Ishikawa (cell line): ENCODE data around the gene BTNL2.

ENCODE experiments used
- CEBPB ChIP-seq: IDR thresholded peaks from 2 replicates; pipeline ENCODE4 v1.6.1; 2012
- CREB1 ChIP-seq: IDR thresholded peaks from 2 replicates; pipeline ENCODE4 v1.6.1; 2012; ENCODE audit warnings: low read depth
- EGR1 ChIP-seq: IDR thresholded peaks from 2 replicates; pipeline ENCODE4 v1.6.1; 2012
- EP300 ChIP-seq: IDR thresholded peaks from 2 replicates; pipeline ENCODE4 v1.6.1; 2012; ENCODE audit warnings: borderline replicate concordance
- FOXM1 ChIP-seq: IDR thresholded peaks from 2 replicates; pipeline ENCODE4 v1.6.1; 2012; ENCODE audit warnings: low read depth, borderline replicate concordance
- NFIC ChIP-seq: IDR thresholded peaks from 2 replicates; pipeline ENCODE4 v1.6.1; 2012
- RAD21 ChIP-seq: IDR thresholded peaks from 2 replicates; pipeline ENCODE4 v1.6.1; 2012; ENCODE audit warnings: low read depth
- TAF1 ChIP-seq: IDR thresholded peaks from 2 replicates; pipeline ENCODE4 v1.6.1; 2012; ENCODE audit warnings: low read depth, mild to moderate bottlenecking
- TCF12 ChIP-seq: IDR thresholded peaks from 2 replicates; pipeline ENCODE4 v1.6.1; 2012; ENCODE audit warnings: low read depth
- TEAD4 ChIP-seq: IDR thresholded peaks from 2 replicates; pipeline ENCODE4 v1.6.1; 2012
- YY1 ChIP-seq: IDR thresholded peaks from 2 replicates; pipeline ENCODE4 v1.6.1; 2012; ENCODE audit warnings: low read depth
- ZBTB7A ChIP-seq: IDR thresholded peaks from 2 replicates; pipeline ENCODE4 v1.6.1; 2012; ENCODE audit warnings: low read depth
- TF ChIP-seq, protein P1 (sequence below): IDR thresholded peaks from 2 replicates; pipeline ENCODE4 v1.6.1; 2012; ENCODE audit warnings: low read depth, mild to moderate bottlenecking
- TF ChIP-seq, protein P2 (sequence below): IDR thresholded peaks from 2 replicates; pipeline ENCODE4 v1.6.1; 2012
- TF ChIP-seq, protein P3 (sequence below): IDR thresholded peaks from 2 replicates; pipeline ENCODE4 v1.6.1; 2012

Gene BTNL2, protein sequence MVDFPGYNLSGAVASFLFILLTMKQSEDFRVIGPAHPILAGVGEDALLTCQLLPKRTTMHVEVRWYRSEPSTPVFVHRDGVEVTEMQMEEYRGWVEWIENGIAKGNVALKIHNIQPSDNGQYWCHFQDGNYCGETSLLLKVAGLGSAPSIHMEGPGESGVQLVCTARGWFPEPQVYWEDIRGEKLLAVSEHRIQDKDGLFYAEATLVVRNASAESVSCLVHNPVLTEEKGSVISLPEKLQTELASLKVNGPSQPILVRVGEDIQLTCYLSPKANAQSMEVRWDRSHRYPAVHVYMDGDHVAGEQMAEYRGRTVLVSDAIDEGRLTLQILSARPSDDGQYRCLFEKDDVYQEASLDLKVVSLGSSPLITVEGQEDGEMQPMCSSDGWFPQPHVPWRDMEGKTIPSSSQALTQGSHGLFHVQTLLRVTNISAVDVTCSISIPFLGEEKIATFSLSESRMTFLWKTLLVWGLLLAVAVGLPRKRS

DNA sequence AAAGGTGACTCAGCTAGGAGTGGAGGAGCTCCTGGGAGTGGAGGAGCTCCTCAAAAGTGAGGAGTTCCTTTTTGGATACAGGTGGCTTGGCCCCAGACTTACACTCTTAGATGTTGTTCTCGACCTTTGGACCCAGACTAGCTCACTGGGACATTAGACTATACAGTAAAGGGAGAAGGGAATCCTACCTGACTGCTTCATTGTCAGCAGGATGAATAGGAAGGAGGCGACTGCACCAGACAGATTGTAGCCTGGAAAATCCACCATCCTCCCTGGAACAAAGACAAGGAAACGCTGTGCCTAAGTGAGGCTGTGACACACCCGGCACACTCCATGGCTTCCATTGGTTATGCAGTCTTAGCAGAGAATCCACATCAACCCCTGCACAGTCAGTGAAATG is at the start of gene BTNL2:
TSS of gene BTNL2 (minus strand) at position 325 of the 400 bp plus-strand sequence. CDS start at position 267, 58 bp downstream.
- no peak for TF ChIP-seq YY1
- TF ChIP-seq EGR1: no peak
- TF ChIP-seq CREB1: no peak
- no peak for TF ChIP-seq TEAD4
- no peak for TF ChIP-seq CEBPB
- no peak for TF ChIP-seq TCF12
- no peak for TF ChIP-seq TAF1

DNA sequence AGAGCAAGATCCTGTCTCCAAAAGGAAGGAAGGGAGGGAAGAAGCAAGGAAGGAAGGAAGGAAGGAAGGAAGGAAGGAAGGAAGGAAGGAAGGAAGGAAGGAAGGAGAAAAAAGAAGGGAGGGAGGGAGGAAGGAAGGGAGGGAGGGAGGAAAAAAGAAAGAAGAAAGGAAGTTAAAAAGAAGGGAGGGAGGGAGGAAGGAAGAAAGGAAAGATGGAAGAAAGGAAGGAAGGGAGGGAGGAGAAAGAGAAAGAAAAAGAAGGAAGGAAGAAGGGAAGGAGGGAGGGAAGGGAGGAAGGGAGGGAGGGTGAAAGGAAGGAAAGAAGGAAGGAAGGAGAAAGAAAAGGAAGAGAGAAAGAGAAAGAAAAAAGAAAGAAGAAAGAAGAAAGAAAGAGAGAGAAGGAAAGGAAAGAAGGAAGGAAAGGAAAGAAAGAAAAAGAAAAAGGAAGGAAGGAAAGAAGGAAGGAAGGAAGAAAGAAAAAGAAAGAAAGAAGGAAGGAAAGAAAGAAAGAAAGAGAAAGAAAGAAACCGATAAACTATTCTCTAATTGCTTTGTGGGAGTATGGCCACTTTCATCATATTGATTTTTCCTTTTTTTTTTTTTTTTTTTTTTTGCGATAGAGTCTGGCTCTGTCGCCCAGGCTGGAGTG is 42.2 kb upstream of the BTNL2 start:
- TF ChIP-seq, protein P1, sequence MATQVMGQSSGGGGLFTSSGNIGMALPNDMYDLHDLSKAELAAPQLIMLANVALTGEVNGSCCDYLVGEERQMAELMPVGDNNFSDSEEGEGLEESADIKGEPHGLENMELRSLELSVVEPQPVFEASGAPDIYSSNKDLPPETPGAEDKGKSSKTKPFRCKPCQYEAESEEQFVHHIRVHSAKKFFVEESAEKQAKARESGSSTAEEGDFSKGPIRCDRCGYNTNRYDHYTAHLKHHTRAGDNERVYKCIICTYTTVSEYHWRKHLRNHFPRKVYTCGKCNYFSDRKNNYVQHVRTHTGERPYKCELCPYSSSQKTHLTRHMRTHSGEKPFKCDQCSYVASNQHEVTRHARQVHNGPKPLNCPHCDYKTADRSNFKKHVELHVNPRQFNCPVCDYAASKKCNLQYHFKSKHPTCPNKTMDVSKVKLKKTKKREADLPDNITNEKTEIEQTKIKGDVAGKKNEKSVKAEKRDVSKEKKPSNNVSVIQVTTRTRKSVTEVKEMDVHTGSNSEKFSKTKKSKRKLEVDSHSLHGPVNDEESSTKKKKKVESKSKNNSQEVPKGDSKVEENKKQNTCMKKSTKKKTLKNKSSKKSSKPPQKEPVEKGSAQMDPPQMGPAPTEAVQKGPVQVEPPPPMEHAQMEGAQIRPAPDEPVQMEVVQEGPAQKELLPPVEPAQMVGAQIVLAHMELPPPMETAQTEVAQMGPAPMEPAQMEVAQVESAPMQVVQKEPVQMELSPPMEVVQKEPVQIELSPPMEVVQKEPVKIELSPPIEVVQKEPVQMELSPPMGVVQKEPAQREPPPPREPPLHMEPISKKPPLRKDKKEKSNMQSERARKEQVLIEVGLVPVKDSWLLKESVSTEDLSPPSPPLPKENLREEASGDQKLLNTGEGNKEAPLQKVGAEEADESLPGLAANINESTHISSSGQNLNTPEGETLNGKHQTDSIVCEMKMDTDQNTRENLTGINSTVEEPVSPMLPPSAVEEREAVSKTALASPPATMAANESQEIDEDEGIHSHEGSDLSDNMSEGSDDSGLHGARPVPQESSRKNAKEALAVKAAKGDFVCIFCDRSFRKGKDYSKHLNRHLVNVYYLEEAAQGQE: no peak

DNA sequence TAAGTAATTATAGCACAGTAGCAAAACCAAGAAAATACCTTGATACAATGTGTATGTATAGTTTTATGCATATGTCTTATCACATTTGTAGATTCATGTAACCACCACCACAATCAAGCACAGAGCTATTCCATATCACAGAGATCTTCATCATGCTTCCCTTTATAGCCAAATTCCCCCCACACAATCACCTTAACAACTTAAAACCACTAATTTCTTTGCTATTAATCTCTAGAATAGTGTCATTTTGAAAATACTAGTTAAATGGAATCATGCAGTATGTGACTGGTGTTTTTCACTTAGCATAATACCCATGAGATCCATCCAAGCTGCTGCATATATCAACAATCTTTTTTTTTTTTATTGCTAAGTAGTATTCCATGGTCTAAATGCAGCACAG is 41.0 kb upstream of the BTNL2 start:
- TF ChIP-seq NFIC (no peak), RAD21 (no peak), ZBTB7A (no peak), CREB1 (no peak), TCF12 (no peak), TAF1 (no peak), YY1 (no peak), FOXM1 (no peak), CEBPB (no peak), TEAD4 (no peak), EP300 (no peak), EGR1 (no peak)
- TF ChIP-seq, protein P2, sequence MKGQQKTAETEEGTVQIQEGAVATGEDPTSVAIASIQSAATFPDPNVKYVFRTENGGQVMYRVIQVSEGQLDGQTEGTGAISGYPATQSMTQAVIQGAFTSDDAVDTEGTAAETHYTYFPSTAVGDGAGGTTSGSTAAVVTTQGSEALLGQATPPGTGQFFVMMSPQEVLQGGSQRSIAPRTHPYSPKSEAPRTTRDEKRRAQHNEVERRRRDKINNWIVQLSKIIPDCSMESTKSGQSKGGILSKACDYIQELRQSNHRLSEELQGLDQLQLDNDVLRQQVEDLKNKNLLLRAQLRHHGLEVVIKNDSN: no peak
- TF ChIP-seq, protein P3, sequence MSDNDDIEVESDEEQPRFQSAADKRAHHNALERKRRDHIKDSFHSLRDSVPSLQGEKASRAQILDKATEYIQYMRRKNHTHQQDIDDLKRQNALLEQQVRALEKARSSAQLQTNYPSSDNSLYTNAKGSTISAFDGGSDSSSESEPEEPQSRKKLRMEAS: no peak
- TF ChIP-seq, protein P1: no peak

DNA sequence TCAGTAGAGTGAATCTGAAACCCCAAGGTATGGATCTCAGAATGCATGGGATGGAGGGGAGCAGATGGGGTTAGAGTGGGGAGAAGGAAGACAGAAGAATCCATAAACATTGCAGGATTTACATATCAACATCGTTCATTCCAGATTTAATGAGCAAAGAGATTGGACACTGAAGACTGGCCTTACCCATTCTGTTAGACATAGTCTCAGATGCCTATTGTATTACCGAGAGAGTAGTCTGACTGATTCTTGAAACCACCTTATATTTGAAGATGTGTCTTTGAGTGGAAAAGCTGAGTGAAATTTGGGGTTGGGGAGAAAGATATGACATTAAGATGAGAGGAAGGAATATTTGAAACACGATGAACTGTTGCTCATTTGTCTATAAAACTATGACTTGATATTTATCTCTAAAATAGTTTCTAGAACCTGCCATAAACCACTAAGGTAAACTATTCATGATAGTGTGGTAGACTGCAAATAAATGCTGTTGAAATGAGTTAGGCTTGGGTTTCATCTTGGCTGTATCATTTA is 38.4 kb upstream of the BTNL2 start:
- TF ChIP-seq CEBPB (no peak), TEAD4 (no peak), TAF1 (no peak), NFIC (no peak), FOXM1 (no peak), CREB1 (no peak), EGR1 (no peak), TCF12 (no peak), YY1 (no peak), EP300 (no peak), RAD21 (no peak), ZBTB7A (no peak)
- TF ChIP-seq, protein P2: no peak
- TF ChIP-seq, protein P1: no peak
- TF ChIP-seq, protein P3: no peak
